Measurements from ENCODE around the gene CPEB1.

The CPEB1 gene

DNA sequence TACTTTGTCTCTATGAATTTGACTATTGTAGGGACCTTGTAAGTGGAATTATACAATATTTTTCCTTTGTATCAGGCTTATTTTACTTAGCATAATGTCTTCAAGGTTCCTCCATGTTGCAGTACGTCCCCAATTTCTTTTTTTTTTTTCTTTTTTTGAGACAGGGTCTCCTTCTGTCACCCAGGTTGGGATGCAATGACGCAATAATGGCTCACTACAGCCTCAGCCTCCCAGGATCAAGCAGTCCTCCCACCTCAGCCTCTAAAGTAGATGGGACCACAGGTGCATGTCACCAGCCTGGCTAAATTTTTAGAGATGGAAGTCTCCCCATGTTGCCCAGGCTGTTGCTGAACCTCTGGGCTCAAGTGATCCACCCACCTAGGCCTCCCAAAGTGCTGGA, 66.5 kb downstream of the CPEB1 start:
- no peak for DNase-seq

DNA sequence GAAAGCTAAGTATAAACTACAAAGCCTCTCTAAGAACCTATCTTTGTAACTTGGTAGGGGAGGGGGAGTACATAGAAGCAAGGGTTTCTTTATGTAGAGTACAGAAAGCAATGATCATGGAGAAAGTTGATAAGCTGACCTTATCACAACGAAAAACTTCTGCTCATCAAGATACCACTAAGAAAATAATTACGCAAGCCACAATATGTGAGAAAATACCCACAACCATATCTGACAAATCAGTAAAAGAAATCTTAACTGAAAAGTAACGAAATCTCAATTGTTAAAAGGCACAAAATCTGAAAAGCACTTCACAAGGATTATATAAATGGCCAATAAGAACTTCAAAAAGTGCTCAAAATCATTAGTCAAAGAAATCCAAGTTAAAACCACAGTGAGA, 71.8 kb downstream of the CPEB1 start:
- no peak for DNase-seq

DNA sequence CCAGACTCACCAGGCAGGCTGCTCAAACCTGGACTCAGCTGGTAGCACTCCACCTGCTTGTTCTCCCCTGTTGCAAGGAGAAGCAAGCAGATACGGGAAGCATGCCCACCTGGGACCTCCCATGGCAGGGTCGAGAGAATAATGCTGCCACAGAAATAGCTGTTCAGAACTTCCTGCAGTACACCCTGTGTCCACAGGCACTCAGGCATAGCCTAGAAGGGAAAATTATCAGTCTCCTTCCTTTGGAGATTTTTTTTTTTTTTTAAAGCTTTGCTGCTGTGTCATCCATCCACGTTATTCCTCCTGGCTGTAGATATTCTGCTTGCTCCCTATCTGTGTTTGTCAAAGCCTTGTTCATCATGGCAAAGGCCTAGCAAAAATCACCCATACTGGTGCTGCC, 74.2 kb downstream of the CPEB1 start:
- DNase-seq: no peak

DNA sequence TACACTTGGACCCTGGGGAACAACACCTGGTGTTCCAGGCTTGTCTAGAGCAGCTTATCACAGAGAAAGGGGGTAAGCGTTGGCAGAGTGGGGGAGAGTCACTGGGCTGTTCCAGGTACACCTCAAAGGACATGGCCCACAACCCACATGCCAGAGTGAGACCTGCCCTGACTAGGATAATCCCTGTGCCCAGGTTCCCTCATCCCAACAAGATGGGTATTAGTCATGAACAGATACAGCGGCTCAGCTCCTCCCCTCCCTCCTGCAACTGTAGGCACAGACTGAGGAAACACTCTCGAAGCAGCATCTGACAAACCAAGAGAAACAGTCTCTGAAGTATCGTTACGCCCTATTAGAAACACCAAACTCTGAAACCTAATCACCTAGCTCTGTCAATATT, 74.9 kb downstream of the CPEB1 start:
- DNase-seq: no peak

DNA sequence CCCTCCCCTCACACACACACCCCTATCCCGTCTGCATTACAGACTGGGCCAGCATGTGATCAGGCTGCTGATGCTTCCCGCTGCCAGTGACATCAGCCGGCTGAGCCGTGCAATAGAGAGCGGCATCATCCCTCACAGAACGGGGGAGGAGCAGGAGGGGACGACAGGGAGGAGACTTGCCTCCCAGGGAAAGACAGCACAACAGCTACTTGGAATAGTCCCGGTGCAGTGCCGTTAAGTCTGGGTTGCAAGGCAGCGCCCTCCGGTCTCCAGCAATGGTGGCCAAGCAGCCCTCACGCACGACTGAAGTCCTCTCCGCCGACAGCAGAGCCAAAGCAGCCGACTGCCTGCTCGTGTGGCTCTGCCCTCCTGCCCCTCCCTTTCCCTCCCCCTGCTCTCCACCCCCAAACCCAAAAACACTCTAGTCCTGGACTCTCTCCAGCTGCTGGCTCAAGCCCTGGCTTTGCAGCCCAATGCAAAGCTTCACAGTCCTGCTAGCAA, 75.4 kb downstream of the CPEB1 start:
- no peak for DNase-seq

GRCh38 chr15:82570721-82571508, 76.2 kb downstream of the CPEB1 start:
- no peak for DNase-seq

DNA sequence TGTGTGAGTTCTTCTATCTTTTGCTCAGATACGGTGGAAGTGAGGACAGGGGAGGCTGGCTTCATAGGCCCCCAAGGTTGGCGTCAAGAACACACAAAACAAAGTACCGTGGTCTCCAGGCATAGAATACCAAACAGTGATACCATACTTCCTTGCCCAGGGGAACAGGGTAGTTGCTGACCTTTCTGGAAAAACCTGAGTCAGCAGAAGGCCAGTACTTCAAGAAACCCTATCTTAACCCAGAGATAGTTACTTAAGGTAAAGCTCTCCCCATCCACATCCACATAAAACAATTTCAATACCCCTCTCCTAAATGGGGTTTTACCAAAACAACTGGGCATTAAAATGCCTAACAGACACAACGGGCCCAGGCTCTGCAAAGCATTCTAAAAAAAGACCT, 77.3 kb downstream of the CPEB1 start:
- no peak for DNase-seq

DNA sequence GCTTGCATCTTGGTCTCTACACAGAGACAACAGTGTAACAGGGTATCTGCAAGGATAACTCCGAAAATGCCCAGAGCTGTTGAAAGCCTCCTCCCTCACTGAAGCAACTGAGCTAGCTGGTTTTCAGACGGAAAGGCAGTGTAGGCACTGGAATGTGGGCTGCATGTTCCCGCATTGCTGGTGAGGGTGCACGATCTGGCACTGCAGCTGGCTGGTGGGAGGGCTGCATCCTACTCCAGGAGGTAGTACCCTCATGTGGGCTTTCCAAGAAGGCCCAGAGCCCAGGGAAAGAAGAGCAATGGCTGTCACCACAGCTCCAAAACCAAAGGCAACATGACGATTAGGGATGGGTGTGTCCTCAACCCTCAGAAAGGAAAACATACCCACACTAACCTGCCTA, 78.2 kb downstream of the CPEB1 start:
- DNase-seq: no peak

DNA sequence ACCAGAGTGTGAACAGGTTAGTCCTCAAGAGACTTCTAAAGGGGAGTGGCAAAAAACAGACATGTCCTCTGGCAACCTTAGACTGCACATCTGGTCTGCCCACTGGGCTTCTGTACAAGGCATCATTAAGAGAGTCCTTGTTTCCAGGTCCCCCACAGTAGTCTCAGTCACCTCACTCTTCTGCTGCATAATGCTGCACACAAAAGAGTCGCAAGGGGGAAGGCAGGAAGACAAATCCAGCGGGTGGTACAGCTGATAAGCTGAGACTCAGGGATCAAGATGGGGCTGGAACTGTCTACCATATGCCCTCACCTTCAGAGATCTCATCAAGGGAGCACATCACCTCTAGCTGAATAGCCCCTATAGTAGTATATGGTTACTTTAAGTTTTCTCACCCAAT, 79.5 kb downstream of the CPEB1 start:
- no peak for DNase-seq

- no peak for DNase-seq
Observed at GRCh38 chr15:82566690-82567089, 80.5 kb downstream of the CPEB1 start.

- DNase-seq: no peak
Observed at GRCh38 chr15:82558502-82558901, 88.7 kb downstream of the CPEB1 start.

DNA sequence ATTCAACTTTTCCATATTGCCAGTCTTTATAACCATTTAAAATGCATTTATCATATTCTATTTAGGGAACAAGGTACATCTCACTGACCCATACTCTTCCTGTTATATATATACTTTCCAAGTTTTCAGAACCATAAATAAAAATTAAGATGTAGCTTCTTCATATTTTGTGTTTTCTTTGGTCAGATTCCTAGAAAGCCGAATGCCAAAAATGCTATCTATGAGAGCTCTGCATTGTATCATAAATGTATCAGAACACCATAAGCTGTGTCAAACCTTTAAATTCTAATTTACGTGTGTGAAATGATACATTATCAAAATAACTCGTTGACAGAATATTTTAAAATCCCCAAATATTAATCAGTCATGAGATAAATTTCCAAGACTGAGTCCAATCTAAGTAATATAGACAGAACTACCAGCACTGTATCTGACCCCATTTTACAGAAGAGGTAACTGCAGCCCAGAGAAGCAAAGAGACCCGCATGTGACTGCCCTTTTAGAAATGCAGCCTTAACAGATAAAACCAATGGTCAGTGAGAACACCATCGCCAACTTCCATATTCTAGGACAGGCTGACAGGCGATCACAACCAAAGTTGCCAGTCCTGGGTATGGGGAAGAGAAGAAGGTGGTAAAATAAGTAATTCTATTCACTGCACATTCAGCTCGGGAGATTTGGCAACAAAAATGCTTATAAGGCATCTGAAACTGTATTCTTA, 90.7 kb downstream of the CPEB1 start:
- no peak for DNase-seq

GRCh38 chr15:82554849-82555248, 92.3 kb downstream of the CPEB1 start:
- DNase-seq: no peak

- no peak for DNase-seq
Observed at GRCh38 chr15:82554351-82554750, 92.8 kb downstream of the CPEB1 start.

DNA sequence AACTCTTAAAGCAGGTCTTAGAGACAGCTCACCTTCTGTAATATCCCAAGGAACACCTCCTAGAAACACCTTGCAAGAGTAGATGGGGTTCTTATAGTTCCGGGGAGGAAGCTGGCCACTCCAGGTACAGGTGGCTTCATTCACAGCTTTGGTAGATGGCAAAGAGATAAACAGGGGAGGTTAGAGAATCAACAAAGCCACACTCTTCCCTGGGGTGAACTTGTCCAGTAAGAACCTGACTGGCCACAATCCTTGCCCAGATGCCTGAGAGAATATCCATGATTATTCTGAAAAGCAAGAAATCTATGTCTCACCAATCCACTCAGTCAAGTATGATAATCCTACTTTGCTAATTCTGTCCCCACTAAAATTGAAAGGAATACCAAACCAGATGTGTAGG, 93.3 kb downstream of the CPEB1 start:
- no peak for DNase-seq

DNA sequence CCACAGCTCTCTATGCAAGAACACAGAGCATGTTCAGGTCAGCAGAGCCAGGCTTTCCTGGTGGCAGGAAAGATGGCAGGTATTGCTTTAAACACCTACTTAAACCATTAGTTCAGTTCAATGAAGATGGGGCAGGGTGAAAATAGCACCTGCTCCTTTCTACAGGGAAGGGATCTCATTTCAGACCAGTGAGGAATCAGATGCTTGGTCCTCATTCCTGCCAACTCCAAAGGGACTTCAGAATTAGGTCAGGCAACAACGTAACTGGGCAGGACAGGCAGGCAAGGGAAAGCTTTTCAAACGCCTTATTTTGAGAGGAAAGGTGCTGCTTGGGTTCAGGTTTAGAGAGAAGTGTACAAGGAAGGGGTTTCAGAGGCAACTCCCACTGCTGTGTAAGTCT, 94.3 kb downstream of the CPEB1 start:
- DNase-seq: no peak

GRCh38 chr15:82551646-82552247, 95.4 kb downstream of the CPEB1 start:
- no peak for DNase-seq

- DNase-seq: no peak
Observed at GRCh38 chr15:82549199-82549665, 97.9 kb downstream of the CPEB1 start.

DNA sequence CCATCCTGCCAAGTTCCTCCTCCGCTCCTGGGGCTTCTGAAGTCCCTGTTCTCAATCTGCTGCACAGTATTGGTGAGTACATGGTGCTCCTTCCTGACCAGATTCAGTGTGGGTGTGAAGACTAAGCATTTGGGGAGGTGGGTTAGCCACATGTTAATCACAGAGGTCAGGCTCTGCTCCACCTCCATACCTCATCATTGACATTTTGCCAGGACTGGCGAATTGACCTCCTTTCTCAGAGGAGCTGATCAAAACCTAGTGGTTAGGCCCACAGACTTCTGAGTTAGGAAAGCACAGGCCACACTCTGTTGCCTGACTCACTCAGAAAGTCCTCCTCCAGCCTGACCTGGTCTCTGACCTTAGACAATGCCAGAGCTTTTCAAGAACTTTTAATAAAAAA, 98.5 kb downstream of the CPEB1 start:
- DNase-seq: no peak

DNA sequence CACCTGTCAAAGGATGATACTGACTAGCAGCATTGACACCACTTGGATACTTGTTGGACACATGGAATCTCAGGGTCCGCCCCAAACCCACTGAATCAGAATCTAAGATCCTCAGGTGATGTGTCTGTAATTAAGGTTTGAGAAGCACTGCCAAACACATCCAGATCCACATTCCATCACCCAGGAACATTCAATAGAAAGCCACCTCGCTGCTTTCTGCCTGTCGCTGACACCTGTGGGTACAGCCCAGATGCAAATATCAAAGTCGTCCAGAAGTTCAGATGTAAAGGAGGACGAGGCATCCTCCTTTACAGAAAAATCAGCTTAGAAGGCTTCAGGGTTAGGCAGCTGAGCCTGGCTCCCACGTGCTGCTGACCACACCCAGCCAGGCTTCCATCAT, 101.7 kb downstream of the CPEB1 start:
- DNase-seq: no peak

GRCh38 chr15:82545002-82545401, 102.2 kb downstream of the CPEB1 start:
- no peak for DNase-seq

DNA sequence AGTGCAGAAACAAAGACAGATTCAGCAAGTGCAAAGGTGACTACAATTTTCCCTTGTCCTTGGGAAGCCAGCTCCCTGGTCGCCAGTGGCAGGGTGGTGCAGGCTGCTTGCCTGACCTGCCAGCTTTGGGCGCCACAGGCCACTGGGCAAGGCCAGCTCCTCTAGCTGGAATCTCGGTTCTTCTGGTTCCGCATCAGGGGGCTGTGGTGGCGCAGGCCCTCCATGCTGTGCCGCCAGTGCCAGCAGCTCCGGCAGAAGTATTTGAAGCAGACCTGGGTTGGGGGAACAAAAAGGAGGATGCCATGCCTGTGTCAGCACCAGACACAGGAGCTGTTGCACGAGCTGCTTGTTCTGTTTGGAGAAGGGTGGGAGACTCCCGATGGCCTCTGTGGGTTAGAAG, 102.7 kb downstream of the CPEB1 start:
- no peak for DNase-seq

DNA sequence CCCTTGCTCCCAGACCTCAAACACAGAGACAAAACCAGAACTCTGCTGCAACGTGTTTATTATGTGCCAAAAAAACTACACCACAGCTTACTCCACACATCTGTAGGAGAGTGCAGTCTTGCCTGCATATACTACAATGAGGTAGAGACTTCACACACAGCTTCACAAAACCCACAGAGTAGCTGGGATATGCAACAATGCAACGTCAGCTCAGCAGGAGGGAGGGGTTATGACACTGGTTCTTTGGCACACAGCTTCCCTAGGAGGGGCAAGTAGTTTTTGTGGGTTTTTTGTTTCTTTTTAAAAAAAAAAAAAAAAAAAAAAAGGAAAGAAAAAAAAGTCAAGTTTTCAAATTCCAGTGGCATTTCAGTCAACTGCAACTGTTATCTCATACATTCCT, 104.0 kb downstream of the CPEB1 start:
- DNase-seq: no peak

DNA sequence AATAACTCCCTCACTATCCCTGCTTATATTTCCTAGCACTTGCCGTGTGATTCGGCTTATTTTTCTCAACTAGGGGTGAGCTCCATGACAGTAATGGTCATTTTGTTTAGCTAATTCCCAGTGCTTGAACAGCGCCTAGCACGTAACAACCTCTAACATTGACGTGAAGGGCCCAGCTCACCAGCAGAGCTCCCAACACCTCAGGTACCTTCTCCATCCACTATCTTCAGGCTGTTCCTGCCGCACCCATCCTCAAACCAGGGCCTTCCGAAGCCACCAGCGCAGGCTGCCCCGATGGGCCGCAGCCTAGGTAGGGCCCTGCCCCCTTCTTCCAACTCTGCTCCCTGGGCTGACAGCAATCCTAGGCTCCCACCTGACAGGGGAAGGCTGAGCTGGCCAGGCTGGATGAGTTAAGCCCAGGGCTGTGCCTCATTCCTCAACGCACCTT, 106.2 kb downstream of the CPEB1 start:
- no peak for DNase-seq

All from activated naive CD4-positive, alpha-beta T cell (primary cell).